Measurements from ENCODE around the gene RETREG1.

Gene RETREG1

GRCh38 chr5:16538006-16538405 lies 78.8 kb downstream of the RETREG1 start:
- DNase-seq (ENCODE audit: low spot score) = no peak
- TF ChIP-seq, protein P1, sequence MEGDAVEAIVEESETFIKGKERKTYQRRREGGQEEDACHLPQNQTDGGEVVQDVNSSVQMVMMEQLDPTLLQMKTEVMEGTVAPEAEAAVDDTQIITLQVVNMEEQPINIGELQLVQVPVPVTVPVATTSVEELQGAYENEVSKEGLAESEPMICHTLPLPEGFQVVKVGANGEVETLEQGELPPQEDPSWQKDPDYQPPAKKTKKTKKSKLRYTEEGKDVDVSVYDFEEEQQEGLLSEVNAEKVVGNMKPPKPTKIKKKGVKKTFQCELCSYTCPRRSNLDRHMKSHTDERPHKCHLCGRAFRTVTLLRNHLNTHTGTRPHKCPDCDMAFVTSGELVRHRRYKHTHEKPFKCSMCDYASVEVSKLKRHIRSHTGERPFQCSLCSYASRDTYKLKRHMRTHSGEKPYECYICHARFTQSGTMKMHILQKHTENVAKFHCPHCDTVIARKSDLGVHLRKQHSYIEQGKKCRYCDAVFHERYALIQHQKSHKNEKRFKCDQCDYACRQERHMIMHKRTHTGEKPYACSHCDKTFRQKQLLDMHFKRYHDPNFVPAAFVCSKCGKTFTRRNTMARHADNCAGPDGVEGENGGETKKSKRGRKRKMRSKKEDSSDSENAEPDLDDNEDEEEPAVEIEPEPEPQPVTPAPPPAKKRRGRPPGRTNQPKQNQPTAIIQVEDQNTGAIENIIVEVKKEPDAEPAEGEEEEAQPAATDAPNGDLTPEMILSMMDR (IDR thresholded peaks at IDR 0.05; ENCODE audit: extremely low read depth, insufficient read depth, missing control alignments) = no peak
- in situ Hi-C loops (cut with MboI; ENCODE audit: low pct_unique_long_range_greater_than_20kb, low sequenced_read_pairs, unreplicated experiment) = no loop called here

DNA sequence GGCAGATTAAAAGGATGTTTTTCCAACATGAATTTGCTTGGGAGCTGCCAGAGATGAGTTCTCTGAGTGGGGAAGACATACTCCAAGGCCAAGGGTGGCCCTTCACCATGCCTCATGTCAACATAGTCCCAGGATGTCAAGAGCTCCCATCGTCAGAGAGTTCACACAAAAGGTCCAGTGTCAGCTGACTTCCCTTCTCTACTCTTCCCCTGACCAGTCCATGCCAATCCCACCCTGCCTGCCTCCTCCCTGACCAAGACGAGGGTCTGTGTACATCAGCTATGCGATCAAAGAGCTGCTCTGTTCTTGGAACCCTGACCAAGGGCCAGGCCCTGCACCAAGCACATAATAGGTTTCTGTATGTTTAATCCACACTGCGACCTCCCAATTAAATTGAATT lies 80.0 kb downstream of the RETREG1 start:
- TF ChIP-seq, protein P1 (IDR thresholded peaks at IDR 0.05; ENCODE audit: extremely low read depth, insufficient read depth, missing control alignments) = no peak
- no peak for DNase-seq (ENCODE audit: low spot score)
- in situ Hi-C loops (cut with MboI; ENCODE audit: low pct_unique_long_range_greater_than_20kb, low sequenced_read_pairs, unreplicated experiment) = no loop called here

- no peak for DNase-seq (ENCODE audit: low spot score)
- in situ Hi-C loops (cut with MboI; ENCODE audit: low pct_unique_long_range_greater_than_20kb, low sequenced_read_pairs, unreplicated experiment) = no loop called here
- TF ChIP-seq, protein P1 (IDR thresholded peaks at IDR 0.05; ENCODE audit: extremely low read depth, insufficient read depth, missing control alignments) = no peak
These were observed 80.6 kb downstream of the RETREG1 start for GRCh38 chr5:16536246-16536645.

- no peak for DNase-seq (ENCODE audit: low spot score)
- in situ Hi-C loops (cut with MboI; ENCODE audit: low pct_unique_long_range_greater_than_20kb, low sequenced_read_pairs, unreplicated experiment) = no loop called here
- TF ChIP-seq, protein P1 (IDR thresholded peaks at IDR 0.05; ENCODE audit: extremely low read depth, insufficient read depth, missing control alignments) = no peak
These were observed 82.5 kb downstream of the RETREG1 start for GRCh38 chr5:16534280-16534679.

- TF ChIP-seq, protein P1 (IDR thresholded peaks at IDR 0.05; ENCODE audit: extremely low read depth, insufficient read depth, missing control alignments) = no peak
- no peak for DNase-seq (ENCODE audit: low spot score)
- in situ Hi-C loops (cut with MboI; ENCODE audit: low pct_unique_long_range_greater_than_20kb, low sequenced_read_pairs, unreplicated experiment) = no loop called here
These were observed 85.6 kb downstream of the RETREG1 start for GRCh38 chr5:16531063-16531648.

GRCh38 chr5:16529306-16529705 lies 87.5 kb downstream of the RETREG1 start:
- no peak for DNase-seq (ENCODE audit: low spot score)
- TF ChIP-seq, protein P1 (IDR thresholded peaks at IDR 0.05; ENCODE audit: extremely low read depth, insufficient read depth, missing control alignments) = no peak
- in situ Hi-C loops (cut with MboI; ENCODE audit: low pct_unique_long_range_greater_than_20kb, low sequenced_read_pairs, unreplicated experiment) = no loop called here
